GM19328 (cell line): Measurements from ENCODE around the gene GPATCH11.

Experiments used
- ATAC-seq: cut with Tn5 transposase; IDR thresholded peaks from one replicate; pipeline ENCODE4 v1.9.1; 2021; ENCODE audit warnings: mild to moderate bottlenecking, moderate library complexity; ENCODE audit not compliant: unreplicated experiment

The GPATCH11 gene

DNA sequence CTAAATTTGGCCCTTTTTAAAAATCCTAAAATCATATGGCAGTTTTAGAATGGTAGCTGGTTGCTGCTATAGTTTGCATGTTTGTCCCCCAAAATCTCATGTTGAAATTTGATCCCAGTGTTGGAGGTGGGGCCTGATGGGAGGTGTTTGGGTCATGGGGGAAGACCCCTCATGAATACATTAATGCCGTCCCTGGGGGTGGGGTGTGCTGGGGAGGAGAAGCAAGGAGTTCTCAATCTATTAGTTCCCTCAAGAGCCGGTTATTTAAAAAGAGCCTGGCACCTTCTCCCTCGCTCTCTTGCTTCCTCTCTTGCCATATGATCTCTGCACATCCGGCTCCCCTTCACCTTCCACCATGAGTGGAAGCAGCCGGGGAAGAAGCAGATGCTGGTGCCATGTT, 20.8 kb downstream of the GPATCH11 start:
- no peak for ATAC-seq

DNA sequence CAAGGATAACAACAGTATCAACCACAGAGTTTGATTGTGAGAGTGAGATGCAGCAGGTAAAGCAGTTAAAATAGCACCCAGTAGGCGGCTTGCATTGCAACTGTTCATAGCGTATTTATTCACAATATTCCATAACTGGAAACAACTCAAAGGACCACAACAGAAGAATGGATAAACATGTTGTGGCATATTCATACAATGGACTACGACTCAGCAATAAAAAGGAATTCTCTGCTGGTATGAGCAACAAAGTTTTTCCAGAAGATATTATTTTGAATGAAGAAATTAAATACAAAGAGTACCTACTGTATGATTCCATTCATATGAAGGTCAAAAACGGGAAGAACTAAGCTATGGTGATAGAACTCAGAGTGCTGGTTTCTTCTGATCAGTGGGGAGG, 25.2 kb downstream of the GPATCH11 start:
- no peak for ATAC-seq

DNA sequence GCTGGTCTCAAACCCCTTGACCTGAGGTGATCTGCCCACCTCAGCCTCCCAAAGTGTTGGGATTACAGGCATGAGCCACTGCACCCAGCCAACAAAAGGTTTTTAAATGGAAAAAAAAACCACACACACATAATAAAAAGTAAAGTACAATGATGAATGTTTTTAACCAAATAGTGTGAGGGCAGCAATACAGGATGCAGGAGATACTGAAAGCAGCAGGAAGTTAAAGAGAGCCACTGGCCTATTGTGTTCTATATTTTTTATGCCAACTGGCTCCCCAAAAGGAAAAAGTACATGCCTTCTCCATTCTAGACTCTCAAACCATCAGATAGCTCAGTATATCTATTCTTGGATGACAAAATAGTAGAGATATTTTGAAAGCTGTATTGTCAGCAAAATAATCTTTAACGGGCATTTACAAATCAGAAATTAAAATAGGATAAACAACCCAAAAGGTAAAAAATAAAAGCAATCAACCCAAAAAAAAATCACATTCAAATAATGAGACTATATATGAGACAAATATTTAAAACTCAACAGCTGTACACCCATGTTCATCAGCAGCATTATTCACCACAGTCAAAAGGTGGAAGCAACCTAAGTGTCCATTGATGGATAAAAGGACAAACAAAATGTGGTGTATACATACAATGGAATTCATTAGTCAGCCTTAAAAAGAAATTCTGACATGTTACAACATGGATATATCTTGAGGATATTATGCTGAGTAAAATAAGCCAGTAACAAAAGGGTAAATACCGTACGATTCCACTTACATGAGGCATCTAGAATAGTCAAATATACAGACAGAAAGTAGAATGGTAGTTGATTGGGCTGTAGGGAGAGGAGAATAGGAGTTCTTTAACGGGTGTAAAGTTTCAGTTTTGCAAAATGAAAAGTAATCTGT, 26.2 kb downstream of the GPATCH11 start:
- ATAC-seq: no peak

DNA sequence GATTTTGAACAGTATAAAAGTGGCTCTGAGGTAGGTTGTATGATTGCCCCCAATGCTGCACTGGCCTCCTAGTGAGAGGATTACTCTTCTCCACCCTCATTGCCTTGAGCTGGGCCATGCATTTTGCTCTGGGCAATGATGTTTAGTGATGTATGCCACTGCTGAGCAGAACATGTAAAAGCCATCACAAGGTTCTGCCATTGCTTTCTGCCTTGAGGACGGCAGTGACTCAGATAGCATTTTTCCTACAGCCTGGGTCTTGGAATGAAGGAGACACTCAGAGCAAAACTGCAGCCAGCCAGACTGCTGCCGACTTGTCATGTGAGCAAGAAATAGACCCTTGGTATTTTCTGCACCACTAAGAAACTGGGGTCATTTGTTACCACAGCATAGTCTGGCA, 27.6 kb downstream of the GPATCH11 start:
- no peak for ATAC-seq

DNA sequence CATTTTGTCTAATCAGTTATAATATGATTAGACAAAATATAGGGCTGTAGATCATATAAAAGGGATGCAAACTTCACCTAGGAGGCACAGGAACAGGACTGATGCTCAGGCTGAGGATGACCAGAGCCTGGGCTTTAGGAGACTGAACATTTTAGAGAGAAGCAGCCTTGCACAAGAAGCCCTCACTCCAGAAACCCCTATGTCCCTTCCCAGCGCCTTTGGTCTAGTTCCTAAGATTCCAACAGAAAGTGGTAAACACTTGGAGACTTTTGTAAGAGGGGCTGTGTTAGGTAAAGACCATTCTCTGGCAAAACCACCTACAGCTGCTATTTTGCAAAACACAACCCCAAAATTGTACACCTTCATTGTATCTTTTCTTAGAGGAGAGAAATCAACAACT, 33.2 kb downstream of the GPATCH11 start:
- no peak for ATAC-seq

DNA sequence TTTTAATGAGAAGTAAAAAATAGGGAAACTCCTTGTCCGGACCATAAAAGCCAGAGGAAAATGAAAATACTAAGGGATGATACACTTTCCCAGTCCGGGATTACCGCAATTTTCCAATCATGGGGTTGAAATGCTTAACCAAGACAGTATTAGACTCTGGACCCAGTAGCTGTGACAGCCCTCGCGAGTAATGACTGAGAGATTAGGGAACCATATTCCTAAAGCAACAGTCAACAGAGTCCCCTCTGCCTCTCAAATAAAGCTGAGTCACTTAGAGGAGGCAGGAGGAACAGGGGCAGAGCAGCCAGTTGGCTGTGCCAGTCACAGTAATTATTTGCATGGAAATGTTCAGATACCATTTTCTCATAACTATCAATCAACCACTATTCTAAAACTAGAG, 34.8 kb downstream of the GPATCH11 start:
- no peak for ATAC-seq

DNA sequence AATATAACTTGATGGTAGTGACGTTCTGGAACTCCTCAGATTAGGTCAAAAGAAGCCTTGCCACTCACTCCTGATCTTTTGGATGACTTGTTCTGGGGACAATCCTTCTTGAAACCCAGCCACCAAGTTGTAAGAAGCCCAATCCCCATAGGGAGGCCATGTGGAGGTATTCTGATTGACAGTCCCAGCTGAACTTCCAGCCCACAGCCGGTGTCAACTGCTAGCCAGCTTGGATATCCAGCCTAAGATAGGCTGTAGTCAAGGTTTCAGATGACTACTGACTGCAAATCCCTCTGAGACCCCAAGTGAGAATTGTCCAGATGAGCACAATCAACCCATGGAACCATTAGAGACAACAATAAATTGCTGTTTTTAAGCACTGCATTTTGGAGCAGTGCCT, 41.1 kb downstream of the GPATCH11 start:
- ATAC-seq: no peak

DNA sequence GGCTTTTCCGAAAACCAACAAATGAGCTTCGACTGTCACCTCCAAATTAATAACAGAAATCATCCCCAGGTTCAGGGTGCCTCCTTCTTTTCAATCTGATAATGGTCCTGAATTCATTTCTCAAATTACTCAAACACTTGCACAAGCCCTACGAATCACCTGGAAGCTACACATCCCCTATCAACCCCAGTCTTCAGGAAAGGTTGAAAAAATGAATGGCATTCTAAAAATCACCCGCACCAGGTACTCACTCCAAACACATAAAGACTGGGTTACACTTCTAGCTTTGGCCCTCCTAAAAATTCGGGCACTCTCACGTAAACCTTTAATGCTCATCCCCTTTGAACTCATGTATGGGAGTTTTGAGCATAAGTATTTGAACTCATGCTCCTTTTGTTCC, 48.6 kb downstream of the GPATCH11 start:
- no peak for ATAC-seq

DNA sequence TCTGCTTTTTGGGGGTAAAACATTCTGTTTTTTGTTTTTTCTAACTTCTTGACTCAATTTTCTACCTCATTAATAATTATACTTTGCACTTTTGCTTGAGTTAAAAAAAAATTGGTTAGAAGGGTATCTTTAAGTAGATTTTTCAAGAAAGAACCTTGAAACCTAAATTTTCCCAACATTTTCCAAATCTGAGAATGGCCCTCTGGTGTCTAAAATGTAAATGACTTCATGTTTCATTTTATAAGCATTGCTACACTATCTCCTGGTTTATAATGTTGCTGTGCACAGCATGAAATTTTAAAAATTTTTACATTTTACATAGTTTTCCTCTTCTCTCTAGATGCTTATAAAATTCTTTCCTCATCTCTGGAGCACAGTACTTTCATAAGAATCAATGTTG, 58.2 kb downstream of the GPATCH11 start:
- ATAC-seq: no peak

DNA sequence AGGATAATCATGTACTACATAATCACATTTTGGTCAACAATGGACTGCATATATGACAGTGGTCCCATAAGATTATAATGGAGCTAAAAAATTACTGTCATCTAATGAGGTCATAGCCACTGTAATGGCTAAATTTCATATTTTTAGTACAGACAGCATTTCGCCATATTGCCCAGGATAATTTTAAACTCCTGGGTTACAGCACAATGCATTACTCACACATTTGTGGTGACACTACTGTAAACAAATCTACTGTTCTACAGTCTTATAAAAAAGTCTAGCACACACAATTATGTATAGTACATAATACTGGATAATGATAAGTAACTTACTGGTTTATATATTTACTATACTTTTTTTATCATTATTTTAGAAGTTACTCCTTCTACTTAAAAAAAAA, 59.7 kb downstream of the GPATCH11 start:
- ATAC-seq: no peak

DNA sequence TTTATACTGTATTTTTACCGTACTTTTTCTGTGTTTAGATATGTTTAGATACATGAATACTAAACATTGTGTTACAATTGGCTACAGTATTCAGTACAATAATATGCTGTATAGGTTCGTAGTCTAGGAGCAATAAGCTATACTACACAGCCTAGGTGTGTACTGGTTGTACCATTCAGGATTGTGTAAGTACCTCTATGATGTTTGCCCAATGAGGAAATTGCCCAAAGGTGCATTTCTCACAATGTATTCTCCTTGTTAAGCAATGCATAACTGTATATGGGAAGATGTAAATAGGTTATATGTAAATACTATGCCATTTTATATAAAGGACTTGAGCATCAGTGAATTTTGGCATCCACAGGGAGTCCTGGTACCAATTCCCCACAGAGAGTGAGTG, 61.7 kb downstream of the GPATCH11 start:
- no peak for ATAC-seq

DNA sequence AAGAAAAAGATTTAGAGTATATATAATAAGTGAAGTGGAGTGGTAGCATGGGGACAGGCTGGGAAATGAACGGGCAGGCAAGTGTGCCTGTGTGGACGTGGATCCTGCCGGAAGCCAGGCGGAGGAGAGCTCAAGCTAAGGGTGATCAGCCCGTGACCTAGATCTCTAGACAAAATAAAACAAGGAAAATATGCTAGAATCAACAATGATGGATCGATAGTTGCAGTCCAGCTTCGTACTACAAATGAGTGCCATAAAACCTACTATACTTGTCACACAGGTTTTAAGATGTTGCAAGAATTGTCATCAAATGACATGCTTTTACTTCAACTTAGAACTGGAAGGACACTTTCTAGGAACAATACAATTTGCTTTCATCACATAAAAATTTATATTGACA, 64.0 kb downstream of the GPATCH11 start:
- ATAC-seq: no peak
